Cortex of kidney (tissue), 1 donor: ENCODE results near the gene CHRNA1.
"Not testable (repeated sequence)": the region's sequence is repeated elsewhere in the genome, so short reads cannot be mapped to it uniquely, and the experiment has no call there.

ENCODE experiments used
- DNase-seq: peaks from one replicate; lab custom pipeline; 2025; lab: John Stamatoyannopoulos, UW

The CHRNA1 gene

GRCh38 chr2:174716785-174717184, 47.5 kb downstream of the CHRNA1 start:
- DNase-seq, result no peak

GRCh38 chr2:174713686-174714085, 50.6 kb downstream of the CHRNA1 start:
- DNase-seq, result no peak

- DNase-seq, result no peak
These were observed 53.1 kb downstream of the CHRNA1 start for GRCh38 chr2:174711206-174711605.

GRCh38 chr2:174709416-174710004, 54.8 kb downstream of the CHRNA1 start:
- DNase-seq, result not testable (repeated sequence)

- no peak for DNase-seq
These were observed 55.6 kb downstream of the CHRNA1 start for GRCh38 chr2:174708713-174709112.

GRCh38 chr2:174705321-174705720, 59.0 kb downstream of the CHRNA1 start:
- no peak for DNase-seq

GRCh38 chr2:174704642-174705041, 59.6 kb downstream of the CHRNA1 start:
- no peak for DNase-seq

- no peak for DNase-seq
These were observed 60.2 kb downstream of the CHRNA1 start for GRCh38 chr2:174704061-174704460.

GRCh38 chr2:174703430-174703829, 60.8 kb downstream of the CHRNA1 start:
- DNase-seq, result no peak

GRCh38 chr2:174702541-174702940, 61.7 kb downstream of the CHRNA1 start:
- DNase-seq, result no peak

GRCh38 chr2:174699993-174700766, 64.1 kb downstream of the CHRNA1 start:
- no peak for DNase-seq
